NOMO-1 (cell line): ENCODE results near the gene NRP1.
A peak's percentile ranks its signal among the peaks of the same experiment; 100 is the strongest.
"Not testable (repeated sequence)": the region's sequence is repeated elsewhere in the genome, so short reads cannot be mapped to it uniquely, and the experiment has no call there.

Source experiments
- DNase-seq, 2 experiments: peaks; one replicate each; lab custom pipeline; 2025; ENCODE audit not compliant: unreplicated experiment in 2 of 2; lab: John Stamatoyannopoulos, UW

Gene NRP1

DNA sequence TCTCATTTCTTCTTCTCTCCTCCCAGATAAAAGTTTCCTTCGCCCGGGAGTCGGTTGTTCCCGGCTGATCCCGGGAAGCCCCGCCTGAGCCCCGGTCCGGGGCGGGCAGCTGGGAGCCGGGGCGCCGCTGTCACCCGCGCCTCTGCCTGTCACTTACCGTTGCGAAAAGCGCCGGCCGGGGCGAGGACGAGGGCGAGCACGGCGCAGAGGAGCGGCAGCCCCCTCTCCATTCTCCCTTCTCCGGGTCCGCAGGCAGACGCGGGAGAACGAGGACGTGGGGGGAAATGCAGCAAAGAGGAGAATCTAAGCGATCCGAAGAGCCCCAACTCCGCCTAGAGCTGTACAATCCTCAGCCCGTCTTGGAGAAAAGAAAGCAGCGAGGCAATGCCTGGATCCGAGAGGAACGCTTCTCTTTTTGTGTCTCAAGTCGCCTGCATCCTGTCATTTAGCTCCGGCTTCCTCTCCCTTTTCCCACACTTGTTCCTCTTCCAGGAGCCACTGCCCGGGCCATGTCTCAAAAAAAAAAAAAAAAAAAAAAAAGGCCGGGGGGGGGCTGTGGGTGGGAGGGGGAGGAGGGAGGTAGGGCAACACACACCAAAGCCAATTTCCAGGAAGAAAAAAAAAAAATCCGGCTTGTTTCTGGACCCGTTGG, at the start of gene NRP1:
TSS of gene NRP1 (minus strand) at position 515 of the 652 bp plus-strand sequence. CDS start at position 230, 285 bp downstream.
- DNase-seq: peak in 1 of 2 experiments; percentile 28

DNA sequence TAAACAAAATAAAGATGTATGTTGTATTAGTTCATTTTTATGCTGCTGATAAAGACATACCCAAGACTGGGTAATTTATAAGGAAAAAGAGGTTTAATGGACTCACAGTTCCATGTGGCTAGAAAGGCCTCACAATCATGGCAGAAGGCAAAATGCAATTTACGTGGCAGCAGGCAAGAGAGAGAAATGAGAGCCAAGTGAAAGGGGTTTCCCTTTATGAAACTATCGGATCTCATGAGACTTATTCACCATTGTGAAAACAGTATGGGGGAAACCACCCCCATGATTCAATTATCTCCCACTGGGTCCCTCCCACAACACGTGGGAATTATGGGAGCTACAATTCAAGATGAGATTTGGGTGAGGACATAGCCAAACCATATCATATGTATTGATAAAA, 49.7 kb upstream of the NRP1 start:
- not testable (repeated sequence) for DNase-seq

DNA sequence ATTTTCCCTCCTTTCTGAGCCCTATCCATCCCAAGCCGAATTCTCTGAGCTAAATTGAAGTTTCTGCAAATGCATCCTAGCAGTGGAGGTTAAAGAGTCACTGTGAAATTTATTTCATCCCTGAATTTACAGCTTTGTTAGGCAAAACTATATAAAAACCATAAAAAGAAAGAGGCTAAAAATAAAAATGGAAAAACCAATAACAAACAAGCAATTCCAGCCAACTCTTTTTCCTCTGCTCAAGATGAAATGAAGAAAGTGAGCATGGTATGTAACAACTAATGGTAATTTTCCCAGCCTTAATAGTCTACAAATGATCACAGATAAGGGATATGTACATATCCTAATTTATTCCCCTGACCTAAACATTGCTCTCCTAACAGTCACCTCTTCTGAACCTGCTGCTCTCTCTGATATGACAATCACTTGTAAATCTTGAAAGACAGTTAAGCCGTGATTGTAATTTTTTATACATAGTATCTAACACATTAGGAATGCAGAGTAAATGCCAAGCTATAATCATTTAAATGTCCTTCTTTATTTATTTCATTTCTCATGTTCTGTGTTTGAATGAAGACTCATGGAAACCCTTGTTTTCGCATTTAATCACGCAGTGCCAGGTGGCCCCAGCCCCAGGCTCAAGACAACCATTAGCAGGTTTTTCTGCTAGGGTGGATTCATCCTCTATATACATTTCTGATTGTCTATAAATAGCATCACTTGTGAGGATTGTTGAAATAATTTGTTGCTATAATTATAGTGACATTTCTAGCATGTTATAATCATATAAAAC, 48.6 kb upstream of the NRP1 start:
- no peak for DNase-seq

- DNase-seq: no peak
Measured at GRCh38 chr10:33382216-33382600, 47.7 kb upstream of the NRP1 start.

GRCh38 chr10:33381451-33382215, 47.2 kb upstream of the NRP1 start:
- DNase-seq: no peak

DNA sequence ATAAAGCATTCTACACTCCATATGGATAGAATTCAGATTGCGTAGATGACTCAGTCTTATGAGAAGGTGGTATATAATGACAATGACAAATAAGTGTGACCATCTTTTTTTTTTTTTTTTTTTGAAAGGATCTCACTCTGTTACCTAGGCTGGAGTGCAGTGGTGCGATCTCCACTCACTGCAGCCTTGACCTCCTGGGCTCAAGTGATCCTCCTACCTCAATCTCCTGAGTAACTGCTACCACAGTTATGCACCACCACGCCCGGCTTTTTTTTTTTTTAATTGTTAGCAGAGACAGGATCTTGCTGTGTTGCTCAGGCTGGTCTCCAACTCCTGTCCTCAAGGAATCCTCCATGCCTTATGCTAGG, 43.2 kb upstream of the NRP1 start:
- no peak for DNase-seq

GRCh38 chr10:33376976-33377657, 42.6 kb upstream of the NRP1 start:
- DNase-seq: no peak

DNA sequence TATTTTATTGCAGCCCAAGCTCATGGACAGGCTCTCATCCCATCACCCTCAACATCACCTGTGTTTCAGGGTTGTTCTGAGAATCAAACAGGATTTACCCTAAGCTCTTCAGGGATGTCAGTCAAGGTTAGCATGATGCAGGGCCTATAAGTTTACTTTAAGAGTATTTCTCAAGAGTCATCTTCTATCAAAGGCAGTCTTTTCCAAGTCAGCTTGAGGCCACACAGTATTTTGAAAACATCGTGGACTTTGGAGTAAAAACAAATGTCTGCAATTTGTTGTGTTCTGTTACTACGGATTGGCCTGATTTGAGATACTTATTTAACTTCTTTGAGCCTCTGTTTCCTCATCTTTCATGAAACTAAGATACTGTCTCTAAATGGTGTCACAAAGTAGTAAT, 42.0 kb upstream of the NRP1 start:
- DNase-seq: no peak

DNA sequence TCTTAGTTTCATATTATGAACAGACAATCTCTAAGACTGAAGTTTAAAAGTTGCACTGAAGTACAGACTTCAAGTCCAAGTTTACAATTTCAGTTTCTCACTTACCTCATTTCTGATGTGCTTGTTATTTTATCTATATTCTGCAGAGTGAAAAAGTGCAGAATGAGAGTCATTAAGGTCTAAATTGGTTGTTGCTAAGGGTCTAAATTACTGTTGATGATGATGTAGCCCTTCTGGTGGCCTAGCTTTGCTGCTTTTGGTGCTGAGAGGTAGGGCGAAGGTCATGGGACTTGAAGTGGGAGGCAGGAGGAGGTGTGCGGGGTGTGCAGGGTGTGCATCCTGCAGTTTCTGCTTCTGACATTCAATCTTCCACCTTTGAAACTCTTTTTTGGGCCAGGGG, 38.8 kb upstream of the NRP1 start:
- DNase-seq: no peak

DNA sequence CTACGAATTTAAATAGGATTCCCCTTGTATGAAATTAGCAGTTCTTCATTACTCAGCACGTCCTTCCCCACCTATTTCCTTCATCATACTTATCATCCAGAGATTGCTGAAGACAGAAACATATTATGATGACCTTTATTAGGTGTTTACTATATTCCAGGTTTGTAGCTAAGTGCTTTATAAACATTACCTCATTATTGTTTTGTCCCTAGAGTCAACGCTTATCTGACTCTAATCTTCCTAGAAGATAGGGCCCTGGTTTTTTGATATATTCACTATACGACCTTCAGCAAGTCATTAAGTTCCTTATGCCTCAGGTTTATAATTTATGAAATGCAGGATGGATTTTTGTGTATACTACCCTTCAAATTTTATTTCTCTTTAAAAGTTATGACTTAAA, 36.8 kb upstream of the NRP1 start:
- DNase-seq: no peak

DNA sequence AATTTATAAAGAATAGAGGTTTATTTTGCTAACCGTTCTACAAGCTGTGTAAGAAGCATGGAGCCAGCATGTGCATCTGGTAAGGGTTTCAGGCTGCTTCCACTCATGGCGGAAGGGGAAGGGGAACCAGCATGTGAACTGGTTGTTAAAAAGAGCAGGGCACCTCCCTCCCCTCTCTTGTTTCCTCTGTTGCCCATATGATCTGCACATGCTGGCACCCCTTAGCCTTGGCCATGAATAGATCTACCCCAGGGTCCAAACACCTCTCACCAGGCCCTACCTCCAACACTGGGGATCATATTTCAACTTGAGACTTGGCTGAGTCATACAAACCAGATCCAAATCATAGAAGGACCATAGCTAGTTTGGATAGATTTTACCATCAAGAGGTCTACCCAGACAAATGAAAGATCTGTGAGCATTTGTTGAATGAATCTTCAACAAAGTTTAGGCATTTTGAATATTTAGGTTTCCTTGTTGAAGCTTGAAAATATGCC, 36.0 kb upstream of the NRP1 start:
- no peak for DNase-seq

DNA sequence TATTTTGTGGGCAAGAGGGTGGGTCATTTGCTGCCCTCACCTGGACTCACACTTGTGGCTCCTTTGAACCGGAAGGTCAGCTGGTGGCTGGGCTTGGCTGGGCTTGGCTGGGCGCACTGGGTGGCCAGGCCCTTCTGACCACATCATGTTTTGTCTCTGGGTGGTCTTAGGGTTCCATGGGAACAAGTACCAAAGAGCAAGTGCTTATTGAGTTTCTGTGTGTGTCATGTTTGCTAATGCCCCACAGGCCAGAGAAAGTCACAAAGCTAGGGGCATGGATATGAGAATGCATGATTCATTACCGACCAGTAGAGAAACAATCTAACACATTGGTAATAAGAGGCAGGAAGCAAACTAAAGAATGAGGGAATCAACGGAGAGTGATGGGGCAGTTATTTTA, 33.6 kb upstream of the NRP1 start:
- DNase-seq: no peak

- peak; percentile 73 to 97 for DNase-seq
Measured at GRCh38 chr10:33365871-33366411, 31.5 kb upstream of the NRP1 start.

- peak; percentile 0 to 26 for DNase-seq
Measured at GRCh38 chr10:33365301-33365700, 30.8 kb upstream of the NRP1 start.

DNA sequence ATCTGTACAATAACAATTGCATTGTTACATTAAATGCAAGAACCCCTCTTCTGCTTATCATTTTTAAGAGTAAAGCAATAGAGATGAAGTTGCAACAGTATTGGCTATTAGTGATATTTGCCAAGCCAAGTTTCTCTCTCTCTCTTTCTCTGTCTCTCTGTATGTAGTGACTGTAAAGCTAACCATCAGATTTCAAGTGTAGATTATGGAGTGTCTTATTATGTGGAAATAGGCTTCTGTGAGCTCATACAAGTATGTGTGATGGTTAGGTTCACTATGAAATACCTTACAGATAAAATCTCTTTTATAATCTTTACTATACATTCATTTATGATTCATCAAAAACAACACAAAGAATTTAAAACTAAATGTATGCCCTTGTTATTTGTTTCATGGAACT, 28.6 kb upstream of the NRP1 start:
- no peak for DNase-seq

DNA sequence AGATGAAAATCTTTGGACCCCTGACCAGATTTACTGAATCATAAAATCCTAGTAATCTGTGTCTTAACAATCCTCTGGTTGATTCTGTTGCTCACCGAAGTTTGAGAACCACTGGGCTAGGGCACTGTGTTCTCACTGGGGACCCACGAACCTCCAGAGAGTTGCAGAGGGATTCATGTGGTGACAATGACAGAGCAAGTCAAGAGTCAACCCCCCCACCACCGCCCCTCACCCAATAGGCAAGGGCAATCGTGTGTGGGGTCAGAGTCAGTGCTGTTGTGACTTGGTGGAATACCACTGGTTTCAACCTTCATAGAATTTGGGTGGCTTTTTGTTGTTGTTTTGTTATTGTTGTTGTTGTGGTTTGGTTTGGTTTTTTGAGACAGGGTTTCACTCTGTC, 23.5 kb upstream of the NRP1 start:
- no peak for DNase-seq

- peak; percentile 66 to 77 for DNase-seq
Measured at GRCh38 chr10:33355274-33355673, 20.8 kb upstream of the NRP1 start.

GRCh38 chr10:33353853-33354252, 19.4 kb upstream of the NRP1 start:
- DNase-seq: no peak

GRCh38 chr10:33353334-33353733, 18.9 kb upstream of the NRP1 start:
- no peak for DNase-seq

DNA sequence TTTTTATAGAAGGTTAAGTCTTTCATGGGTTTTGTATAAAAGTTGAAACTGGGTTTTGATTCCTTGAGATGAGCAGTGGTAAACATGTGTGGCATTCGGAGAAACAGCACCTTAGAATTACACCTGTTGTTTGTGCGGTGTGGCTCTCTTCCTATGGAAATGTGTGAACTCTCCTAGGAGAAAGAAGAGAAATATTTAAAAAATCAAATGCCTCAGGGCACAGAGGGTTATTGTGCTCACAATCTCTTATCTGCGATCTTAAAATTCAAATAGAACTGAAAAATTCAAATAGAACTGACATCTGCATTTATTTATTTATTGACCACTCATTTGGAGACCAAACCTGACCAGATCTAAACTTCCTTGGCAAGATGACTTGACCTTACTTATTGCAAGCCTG, 18.1 kb upstream of the NRP1 start:
- no peak for DNase-seq

DNA sequence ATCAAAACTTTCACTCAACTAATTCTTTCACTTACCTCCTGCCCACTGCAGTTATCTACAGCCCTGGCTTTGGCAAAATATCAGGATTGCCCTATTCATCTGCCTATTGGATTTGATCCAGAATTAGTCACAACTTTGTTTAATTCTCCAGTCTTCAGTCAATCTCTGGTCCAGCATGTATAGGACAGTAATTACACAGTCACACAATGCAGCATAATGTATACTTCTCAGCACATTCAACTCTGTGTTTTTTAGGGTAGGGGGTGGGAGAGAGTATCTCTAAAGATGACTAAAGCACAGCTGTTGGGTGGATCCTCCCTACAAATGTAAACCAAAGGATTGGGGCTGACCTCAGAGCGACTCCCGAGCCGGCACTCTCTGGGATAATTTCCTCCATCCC, 17.7 kb upstream of the NRP1 start:
- DNase-seq: no peak
